CD14-positive monocyte (primary cell): Measurements from ENCODE around the gene MAP3K13. TPM values are rescaled to one million over a fixed set of nuclear protein-coding genes. Genes with fewer than 3 reads are reported as not detected.

Experiments used
- DNase-seq, 3 donors: peaks; one replicate each; pipeline ENCODE4 v3.0.0-alpha.2; 2011 to 2022
- H2AFZ ChIP-seq: 2 replicates; pipeline ENCODE4 v1.6.0; 2012; ENCODE audit warnings: mild to moderate bottlenecking, low read depth, low read length, inconsistent platforms; ENCODE audit not compliant: insufficient read depth, poor library complexity, severe bottlenecking
- H3K27ac ChIP-seq, 2 donors: 1 replicate in 1 of 2; 2 replicates in 1 of 2; pipeline ENCODE4 v1.5.1; 2012 to 2013; ENCODE audit warnings: low read length in 2 of 2, control low read depth in 1 of 2, inconsistent platforms in 1 of 2, low read depth in 1 of 2, mild to moderate bottlenecking in 1 of 2
- H3K27me3 ChIP-seq, 2 donors: one replicate each; pipeline versions ENCODE4 v1.6.0 to v1.6.1; 2011 to 2013; ENCODE audit warnings: low read length in 2 of 2; ENCODE audit not compliant: control insufficient read depth in 2 of 2, insufficient read depth in 2 of 2
- H3K36me3 ChIP-seq, 2 donors: replicated peaks in 1 of 2; 1 replicate in 1 of 2; 2 replicates in 1 of 2; pipeline versions ENCODE4 v1.5.1 to v1.6.1; 2012 to 2013; ENCODE audit warnings: low read length in 2 of 2, control low read depth in 1 of 2, inconsistent platforms in 1 of 2, mild to moderate bottlenecking in 1 of 2; ENCODE audit not compliant: insufficient read depth in 2 of 2, control insufficient read depth in 1 of 2
- H3K4me1 ChIP-seq, 2 donors: 1 replicate in 1 of 2; 2 replicates in 1 of 2; pipeline versions ENCODE4 v1.5.1 to v1.6.1; 2012 to 2013; ENCODE audit warnings: low read length in 2 of 2, control low read depth in 1 of 2, inconsistent platforms in 1 of 2, mild to moderate bottlenecking in 1 of 2, moderate library complexity in 1 of 2; ENCODE audit not compliant: insufficient read depth in 2 of 2, control insufficient read depth in 1 of 2
- H3K4me2 ChIP-seq: replicated peaks from 2 replicates; pipeline ENCODE3; 2012; ENCODE audit warnings: low read length, moderate library complexity, mild to moderate bottlenecking; ENCODE audit not compliant: poor library complexity, severe bottlenecking; ENCODE audit errors: extremely low read depth
- H3K4me3 ChIP-seq, 3 experiments: fragments of 200-600 bp in 1 of 3; sonication (generic) in 1 of 3; replicated peaks in 1 of 3; 1 replicate in 2 of 3; 2 replicates in 1 of 3; pipeline ENCODE4 v1.5.1; 2011 to 2013; ENCODE audit warnings: low read length in 3 of 3, mild to moderate bottlenecking in 3 of 3, control low read depth in 2 of 3, low read depth in 2 of 3, inconsistent platforms in 1 of 3, moderate library complexity in 1 of 3
- H3K79me2 ChIP-seq: 2 replicates; pipeline ENCODE4 v1.6.0; 2012; ENCODE audit warnings: mild to moderate bottlenecking, control low read depth, inconsistent platforms, low read length, moderate library complexity; ENCODE audit not compliant: insufficient read depth
- H3K9ac ChIP-seq: 2 replicates; pipeline ENCODE4 v1.6.0; 2017; ENCODE audit warnings: low read length, mild to moderate bottlenecking; ENCODE audit not compliant: insufficient read depth, poor library complexity, severe bottlenecking
- H3K9me3 ChIP-seq, 2 donors: replicated peaks in 1 of 2; 1 replicate in 1 of 2; 2 replicates in 1 of 2; pipeline versions ENCODE4 v1.5.1 to v1.6.1; 2012 to 2013; ENCODE audit warnings: low read length in 2 of 2, control low read depth in 1 of 2; ENCODE audit not compliant: control insufficient read depth in 1 of 2, insufficient read depth in 1 of 2
- H4K20me1 ChIP-seq: 2 replicates; pipeline ENCODE4 v1.6.0; 2012; ENCODE audit warnings: mild to moderate bottlenecking, low read length, control low read depth, moderate library complexity; ENCODE audit not compliant: insufficient read depth
- H3K27ac Mint-ChIP-seq, 7 donors: one replicate each; pipeline ENCODE4 v1.8.0; 2020; ENCODE audit warnings: mild to moderate bottlenecking in 7 of 7, mixed read lengths in 7 of 7, moderate library complexity in 6 of 7, inconsistent platforms in 2 of 7
- H3K27me3 Mint-ChIP-seq, 3 donors: one replicate each; pipeline ENCODE4 v1.8.0; 2021 to 2022; ENCODE audit warnings: low read depth in 3 of 3, mild to moderate bottlenecking in 3 of 3, mixed read lengths in 3 of 3, moderate library complexity in 3 of 3, inconsistent platforms in 1 of 3
- H3K36me3 Mint-ChIP-seq, 2 donors: one replicate each; pipeline ENCODE4 v1.8.0; 2020; ENCODE audit warnings: mixed read lengths in 2 of 2, inconsistent platforms in 1 of 2, mild to moderate bottlenecking in 1 of 2
- H3K4me1 Mint-ChIP-seq: one replicate; pipeline ENCODE4 v1.8.0; 2020; ENCODE audit warnings: mild to moderate bottlenecking, mixed read lengths
- H3K4me3 Mint-ChIP-seq, 2 donors: one replicate each; pipeline ENCODE4 v1.8.0; 2020; ENCODE audit warnings: mild to moderate bottlenecking in 2 of 2, mixed read lengths in 2 of 2, moderate library complexity in 1 of 2
- H3K9me3 Mint-ChIP-seq, 7 donors: one replicate each; pipeline ENCODE4 v1.8.0; 2020 to 2022; ENCODE audit warnings: mixed read lengths in 7 of 7, mild to moderate bottlenecking in 6 of 7, moderate library complexity in 6 of 7, inconsistent platforms in 2 of 7
- CTCF ChIP-seq: fragments of 200-600 bp; IDR thresholded peaks from one replicate; pipeline ENCODE4 v1.8.0; 2022; ENCODE audit warnings: antibody characterized with exemption, mild to moderate bottlenecking
- WGBS: methylation state at CpG from one replicate; pipeline ENCODE4 v1.1.5; 2013; ENCODE audit warnings: missing lambda C conversion rate; ENCODE audit not compliant: insufficient coverage; 5-methylcytosine and 5-hydroxymethylcytosine counted together
- intact Hi-C, 2 donors: fragments of 100-400 bp; cut with micrococcal nuclease; formaldehyde crosslinking; loops; one replicate each; pipeline versions ENCODE4 v1.15.0 to v1.15.1; 2023
- polyA plus RNA-seq, 3 donors: library from polyadenylated mRNA; depleted of rRNA in 1 of 3; unstranded in 2 of 3; stranded (reverse) in 1 of 3; fragments of 300-500 nt in 2 of 3; fragments of >200 nt in 1 of 3; fragmentation: Illumina TruSeq in 2 of 3; gene quantifications; 1 replicate in 2 of 3; 2 replicates in 1 of 3; pipeline ENCODE4 v1.2.3, GENCODE V29; 2012 to 2021

Gene MAP3K13
- polyA plus RNA-seq, 3 donors: 5.0 to 34.2 (median 30.9) TPM

- Mint-ChIP-seq H3K36me3 (no peaks in the 10 kb centered on the region), H3K27ac (no peak overlapping the region), H3K27me3 (peaks cover 0 to 5% (median 3%) of the 10 kb centered on the region in 3 donors), H3K9me3 (no peaks in the 10 kb centered on the region), H3K4me3 (no peak overlapping the region), H3K4me1 (no peaks in the 10 kb centered on the region)
- H3K79me2 ChIP-seq: no peaks in the 10 kb centered on the region
- no peak overlapping the region for H3K4me2 ChIP-seq
- no peak overlapping the region for H2AFZ ChIP-seq
- DNase-seq: no peak
- TF ChIP-seq CTCF: no peak
- no peak overlapping the region for H3K9ac ChIP-seq
- no peaks in the 10 kb centered on the region for H3K27me3 ChIP-seq
- no peak overlapping the region for H3K27ac ChIP-seq
- H4K20me1 ChIP-seq: no peaks in the 10 kb centered on the region
- no peaks in the 10 kb centered on the region for H3K4me1 ChIP-seq
- no peaks in the 10 kb centered on the region for H3K9me3 ChIP-seq
- 100% methylated on average over 1 of the region's 4 CpGs for WGBS
- H3K4me3 ChIP-seq: no peak overlapping the region
- intact Hi-C loops: no loop called here
- no peaks in the 10 kb centered on the region for H3K36me3 ChIP-seq
Observed at GRCh38 chr3:185405243-185405642, 42.3 kb downstream of the MAP3K13 start.

GRCh38 chr3:185405664-185406063, 42.7 kb downstream of the MAP3K13 start:
- H3K27ac Mint-ChIP-seq: no peak overlapping the region
- Histone ChIP-seq H3K27ac (no peak overlapping the region), H4K20me1 (no peaks in the 10 kb centered on the region), H2AFZ (no peak overlapping the region), H3K4me2 (no peak overlapping the region), H3K27me3 (no peaks in the 10 kb centered on the region), H3K9me3 (no peaks in the 10 kb centered on the region), H3K79me2 (no peaks in the 10 kb centered on the region), H3K36me3 (no peaks in the 10 kb centered on the region), H3K4me1 (no peaks in the 10 kb centered on the region), H3K9ac (no peak overlapping the region), H3K4me3 (no peak overlapping the region)
- no peaks in the 10 kb centered on the region for H3K9me3 Mint-ChIP-seq
- H3K4me1 Mint-ChIP-seq: no peaks in the 10 kb centered on the region
- WGBS: 100% methylated on average over 2 of the region's 3 CpGs
- intact Hi-C loops: no loop called here
- DNase-seq: no peak
- no peak for TF ChIP-seq CTCF
- H3K4me3 Mint-ChIP-seq: no peak overlapping the region
- peaks cover 0 to 5% (median 4%) of the 10 kb centered on the region in 3 donors for H3K27me3 Mint-ChIP-seq
- H3K36me3 Mint-ChIP-seq: no peaks in the 10 kb centered on the region
